Left lung (tissue), 10 donors: Measurements from ENCODE around the gene HSD11B1L. TPM values are rescaled to one million over a fixed set of nuclear protein-coding genes. Genes with fewer than 3 reads are reported as not detected.

Experiments used
- ATAC-seq: fragments of 200-7000 bp; cut with Tn5 transposase; one replicate; pipeline ENCODE4 v1.9.1; 2020; ENCODE audit warnings: moderate library complexity
- DNase-seq, 4 donors: peaks; one replicate each; pipeline ENCODE4 v3.0.0-alpha.2; 2013 to 2020
- H3K27ac ChIP-seq, 2 donors: fragments of 200-600 bp; sonication (generic) in 1 of 2; one replicate each; pipeline versions ENCODE4 v1.5.0 to v1.8.0; 2020 to 2021
- H3K27me3 ChIP-seq, 2 donors: fragments of 200-600 bp; sonication (generic) in 1 of 2; one replicate each; pipeline versions ENCODE4 v1.5.0 to v1.8.0; 2020 to 2021
- H3K36me3 ChIP-seq, 2 donors: fragments of 200-600 bp; sonication (generic) in 1 of 2; one replicate each; pipeline versions ENCODE4 v1.5.0 to v1.8.0; 2020 to 2021
- H3K4me1 ChIP-seq, 2 donors: fragments of 200-600 bp; one replicate each; pipeline ENCODE4 v1.8.0; 2021
- H3K4me3 ChIP-seq, 2 donors: fragments of 200-600 bp; sonication (generic) in 1 of 2; one replicate each; pipeline versions ENCODE4 v1.5.0 to v1.8.0; 2020 to 2021; ENCODE audit warnings: mild to moderate bottlenecking in 1 of 2
- H3K9me3 ChIP-seq, 2 donors: fragments of 200-600 bp; sonication (generic) in 1 of 2; one replicate each; pipeline versions ENCODE4 v1.5.0 to v1.8.0; 2020 to 2021
- intact Hi-C, 2 donors: fragments of 100-400 bp; cut with DNase I; formaldehyde crosslinking; loops; one replicate each; pipeline versions ENCODE4 v1.11.2 to v1.14.2; 2022
- polyA plus RNA-seq, 6 donors: library from polyadenylated mRNA; unstranded; fragments of 120-200 nt; gene quantifications; one replicate each; pipeline ENCODE4 v1.2.1, GENCODE V29; 2013; ENCODE audit not compliant: insufficient read length in 6 of 6
- total RNA-seq, 2 donors: library from RNA; stranded (reverse); fragmentation: NEBNext Ultra II Directional; extraction: Animal tissue kit (Norgen Biotek cat#: 25700); gene quantifications; one replicate each; pipeline ENCODE4 v1.2.1, GENCODE V29; 2021
- TF ChIP-seq, protein P1 (sequence below), 2 donors: fragments of 200-600 bp; sonication (generic) in 1 of 2; IDR thresholded peaks; one replicate each; pipeline versions ENCODE4 v1.5.0 to v1.8.0; 2021; ENCODE audit warnings: antibody characterized with exemption in 2 of 2
- donor health status: DM: no; HTN: yes; CAD: no.
- donor health status: DM: no; HTN: no; CAD: no.

The HSD11B1L gene
- total and polyA plus RNA-seq, 8 donors = 5.8 to 12.2 (median 7.9) TPM

DNA sequence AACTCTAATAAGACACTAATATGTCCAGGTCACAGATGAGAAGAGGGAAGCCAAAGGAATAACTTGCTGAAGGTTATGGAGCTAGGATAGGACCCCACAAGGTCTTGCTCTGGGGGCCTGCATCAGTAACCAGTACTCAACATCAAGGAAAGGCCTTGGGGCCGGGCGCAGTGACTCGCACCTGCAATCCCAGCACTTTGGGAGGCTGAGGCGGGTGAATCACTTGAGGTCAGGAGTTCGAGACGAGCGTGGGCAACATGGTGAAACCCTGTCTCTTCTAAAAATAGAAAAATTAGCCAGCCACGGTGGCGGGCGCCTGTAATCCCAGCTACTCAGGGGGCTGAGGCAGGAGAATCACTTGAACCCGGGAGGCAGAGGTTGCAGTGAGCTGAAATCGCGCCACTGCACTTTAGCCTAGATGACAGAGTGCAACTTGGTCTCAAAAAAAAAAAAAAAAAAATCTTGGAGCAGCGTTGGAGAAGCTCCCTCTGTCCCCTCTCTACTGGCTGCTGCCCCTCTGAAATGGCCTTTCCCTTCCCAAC, 37.3 kb downstream of the HSD11B1L start:
- peak in 1 of 4 donors; percentile 60 for DNase-seq
- intact Hi-C loops = no loop called here
- no peak for ATAC-seq
- H3K4me1 ChIP-seq = peaks cover 13 to 33% of the 10 kb centered on the region in 2 donors
- TF ChIP-seq, protein P1, sequence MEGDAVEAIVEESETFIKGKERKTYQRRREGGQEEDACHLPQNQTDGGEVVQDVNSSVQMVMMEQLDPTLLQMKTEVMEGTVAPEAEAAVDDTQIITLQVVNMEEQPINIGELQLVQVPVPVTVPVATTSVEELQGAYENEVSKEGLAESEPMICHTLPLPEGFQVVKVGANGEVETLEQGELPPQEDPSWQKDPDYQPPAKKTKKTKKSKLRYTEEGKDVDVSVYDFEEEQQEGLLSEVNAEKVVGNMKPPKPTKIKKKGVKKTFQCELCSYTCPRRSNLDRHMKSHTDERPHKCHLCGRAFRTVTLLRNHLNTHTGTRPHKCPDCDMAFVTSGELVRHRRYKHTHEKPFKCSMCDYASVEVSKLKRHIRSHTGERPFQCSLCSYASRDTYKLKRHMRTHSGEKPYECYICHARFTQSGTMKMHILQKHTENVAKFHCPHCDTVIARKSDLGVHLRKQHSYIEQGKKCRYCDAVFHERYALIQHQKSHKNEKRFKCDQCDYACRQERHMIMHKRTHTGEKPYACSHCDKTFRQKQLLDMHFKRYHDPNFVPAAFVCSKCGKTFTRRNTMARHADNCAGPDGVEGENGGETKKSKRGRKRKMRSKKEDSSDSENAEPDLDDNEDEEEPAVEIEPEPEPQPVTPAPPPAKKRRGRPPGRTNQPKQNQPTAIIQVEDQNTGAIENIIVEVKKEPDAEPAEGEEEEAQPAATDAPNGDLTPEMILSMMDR (IDR thresholded peaks at IDR 0.05) = no peak
- H3K27me3 ChIP-seq = no peaks in the 10 kb centered on the region
- H3K27ac ChIP-seq = peak overlapping the region in 1 of 2 donors; percentile 95
- H3K9me3 ChIP-seq = no peaks in the 10 kb centered on the region
- H3K36me3 ChIP-seq = peaks cover 0 to 22% of the 10 kb centered on the region in 2 donors
- H3K4me3 ChIP-seq = peak overlapping the region in 1 of 2 donors; percentile 85

DNA sequence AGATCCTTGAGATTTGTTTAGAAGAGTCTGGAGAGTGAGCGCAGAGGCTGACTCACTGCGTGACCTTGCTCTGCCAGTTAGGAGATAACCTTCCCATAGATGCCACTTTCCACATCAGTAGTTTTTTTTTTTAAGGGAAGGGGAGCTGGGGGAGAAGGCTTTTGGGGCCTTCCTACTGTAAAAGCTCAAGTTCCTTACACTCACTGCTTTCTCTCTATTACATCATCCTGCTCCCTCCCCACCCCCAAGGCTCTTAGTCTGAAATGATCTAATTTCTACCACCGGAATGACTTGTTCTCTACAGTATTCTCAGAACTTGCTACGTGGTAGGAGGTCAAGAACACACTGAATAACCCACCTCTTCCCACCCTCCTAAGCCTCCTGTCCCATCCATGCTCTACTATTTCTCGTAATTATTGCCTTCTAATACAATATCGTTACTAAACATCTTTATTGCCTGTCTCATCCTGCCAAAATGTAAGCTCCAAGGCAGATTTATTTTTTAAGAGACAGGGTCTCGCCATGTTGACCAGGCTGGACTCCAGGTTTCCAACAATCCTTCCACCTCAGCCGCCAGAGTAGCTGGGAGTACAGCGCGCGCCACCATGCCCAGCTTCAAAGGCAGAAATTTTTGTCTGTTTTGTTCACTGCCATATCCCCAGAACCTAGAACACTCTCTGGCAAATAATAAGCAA, 37.9 kb downstream of the HSD11B1L start:
- H3K4me1 ChIP-seq = peaks cover 13 to 33% of the 10 kb centered on the region in 2 donors
- ATAC-seq (no peak), DNase-seq (peak in 1 of 4 donors; percentile 17)
- intact Hi-C loops = no loop called here
- peak overlapping the region; percentile 85 to 96 for H3K4me3 ChIP-seq
- no peaks in the 10 kb centered on the region for H3K9me3 ChIP-seq
- peaks cover 0 to 16% of the 10 kb centered on the region in 2 donors for H3K36me3 ChIP-seq
- peak overlapping the region; percentile 92 to 95 for H3K27ac ChIP-seq
- no peaks in the 10 kb centered on the region for H3K27me3 ChIP-seq
- TF ChIP-seq, protein P1 (IDR thresholded peaks at IDR 0.05) = no peak

DNA sequence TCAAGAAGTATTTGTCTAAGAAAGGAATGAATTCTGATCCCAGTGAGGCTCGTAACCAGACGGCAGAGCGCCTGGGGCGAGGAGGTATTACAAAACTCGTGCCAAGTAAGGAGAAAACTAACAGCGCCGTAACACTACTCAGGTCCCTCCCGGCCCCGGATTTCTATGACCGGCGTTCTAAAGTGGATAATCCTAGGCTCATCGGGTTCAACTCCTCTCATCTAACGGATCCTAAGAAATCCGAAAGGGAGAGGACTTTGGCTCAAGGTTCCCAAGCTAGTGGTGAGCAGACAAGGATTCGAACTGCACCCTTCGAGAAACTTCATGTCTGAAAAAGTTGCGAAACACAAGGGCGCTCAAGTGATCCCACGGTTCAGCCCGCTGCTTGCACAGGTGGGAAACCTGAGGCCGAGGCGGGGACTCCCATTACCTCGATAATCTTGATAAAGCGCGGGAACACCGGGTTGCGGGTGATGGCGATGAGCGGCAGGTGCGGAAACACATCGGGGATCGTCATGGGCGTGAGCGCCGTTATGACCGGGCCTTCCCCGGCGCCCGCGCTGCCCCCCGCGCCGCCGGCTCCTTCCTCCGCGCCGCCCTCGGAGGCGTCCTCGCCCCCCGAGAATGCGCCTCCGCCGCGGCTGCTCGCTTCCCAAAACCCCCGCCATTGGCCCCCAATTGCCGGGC, 38.6 kb downstream of the HSD11B1L start:
- Histone ChIP-seq H3K27me3 (no peaks in the 10 kb centered on the region), H3K27ac (peak overlapping the region; percentile 92 to 95), H3K36me3 (peaks cover 0 to 9% of the 10 kb centered on the region in 2 donors), H3K4me3 (peak overlapping the region; percentile 85 to 96), H3K4me1 (peaks cover 13 to 33% of the 10 kb centered on the region in 2 donors), H3K9me3 (no peaks in the 10 kb centered on the region)
- intact Hi-C loops = no loop called here
- TF ChIP-seq, protein P1 (IDR thresholded peaks at IDR 0.05) = no peak
- ATAC-seq (no peak), DNase-seq (peak in 1 of 4 donors; percentile 15)

DNA sequence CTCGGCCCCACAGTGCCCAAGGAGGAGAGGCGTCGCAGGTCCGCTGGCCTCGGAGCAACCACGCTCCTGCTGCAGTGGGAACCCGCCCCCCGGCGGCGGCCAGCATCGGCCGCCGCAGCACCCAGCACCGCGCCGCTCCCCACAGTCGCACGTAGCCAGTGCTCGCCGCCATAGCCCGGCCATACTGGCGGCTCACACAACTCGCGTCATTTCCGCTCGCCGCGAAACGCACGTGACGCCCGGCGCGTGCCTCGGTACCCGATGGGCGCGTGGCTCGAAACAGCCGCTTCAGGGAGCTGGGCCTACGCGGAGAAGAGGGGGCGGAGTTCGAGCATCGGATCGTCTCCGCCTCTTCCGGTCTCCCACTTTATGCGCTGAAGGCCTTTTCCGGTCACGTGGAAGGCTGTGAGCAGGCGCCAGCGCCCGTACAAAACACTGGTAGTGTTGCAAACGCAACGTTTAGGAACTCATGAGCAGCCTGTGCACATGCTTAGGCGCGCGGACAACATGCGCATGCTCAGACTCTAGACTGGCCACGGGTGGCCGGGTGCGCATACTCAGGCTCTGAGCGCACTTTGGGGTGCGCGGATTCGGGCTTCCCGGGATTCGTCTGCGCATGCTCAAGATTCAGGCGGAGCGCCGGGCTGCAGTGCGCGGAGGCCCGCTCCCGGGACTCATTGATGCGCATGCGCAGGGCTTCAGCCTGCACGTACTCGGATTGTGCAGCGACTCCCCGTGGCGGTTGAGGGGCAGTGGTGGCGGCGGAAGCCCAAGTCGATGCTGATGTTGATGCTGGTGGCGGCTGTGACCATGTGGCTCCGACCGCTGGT, 39.3 kb downstream of the HSD11B1L start, which contains the start of the genes CATSPERD and LONP1:
TSS of gene CATSPERD (plus strand) at position 677 of the 830 bp plus-strand sequence. CDS start at position 778, 101 bp downstream.
TSS of gene LONP1 (minus strand) at position 186 of the 830 bp plus-strand sequence. CDS start at position 172, 14 bp downstream.
- Histone ChIP-seq H3K9me3 (no peaks in the 10 kb centered on the region), H3K36me3 (peaks cover 0 to 9% of the 10 kb centered on the region in 2 donors), H3K4me1 (peaks cover 13 to 33% of the 10 kb centered on the region in 2 donors), H3K27ac (peak within 1 kb of the TSS; percentile 92 to 95), H3K27me3 (no peaks in the 10 kb centered on the region), H3K4me3 (peak within 1 kb of the TSS; percentile 85 to 96)
- peak; percentile 99 to 100 (median 100) for DNase-seq
- intact Hi-C loops = no loop called here
- peak; percentile 97 for ATAC-seq
- TF ChIP-seq, protein P1 (IDR thresholded peaks at IDR 0.05) = peak; percentile 85 to 88
